HG02981 (cell line): ENCODE data around the gene SAMD5.
"Not testable (repeated sequence)": the region's sequence is repeated elsewhere in the genome, so short reads cannot be mapped to it uniquely, and the experiment has no call there.

Experiments used
- ATAC-seq: cut with Tn5 transposase; IDR thresholded peaks from one replicate; pipeline ENCODE4 v1.9.1; 2021; ENCODE audit warnings: mild to moderate bottlenecking, moderate library complexity; ENCODE audit not compliant: unreplicated experiment

The SAMD5 gene

DNA sequence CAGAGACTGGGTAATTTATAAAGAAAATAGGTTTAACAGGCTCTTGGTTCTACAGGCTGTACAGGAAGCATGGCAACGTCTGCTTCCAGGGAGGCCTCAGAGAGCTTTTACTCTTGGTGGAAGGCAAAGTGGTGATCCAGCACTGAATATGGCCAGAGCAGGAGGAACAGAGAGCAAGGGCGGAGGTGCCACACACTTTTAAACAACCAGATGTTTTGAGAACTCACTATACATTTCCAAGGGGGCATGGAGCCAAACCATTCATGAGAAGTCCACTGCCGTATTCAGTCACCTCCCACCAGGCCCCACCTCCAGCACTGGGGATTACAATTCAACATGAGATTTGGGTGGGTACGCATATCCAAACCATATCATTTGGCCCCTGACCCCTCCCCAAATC is 18.7 kb downstream of the SAMD5 start:
- ATAC-seq, result no peak

DNA sequence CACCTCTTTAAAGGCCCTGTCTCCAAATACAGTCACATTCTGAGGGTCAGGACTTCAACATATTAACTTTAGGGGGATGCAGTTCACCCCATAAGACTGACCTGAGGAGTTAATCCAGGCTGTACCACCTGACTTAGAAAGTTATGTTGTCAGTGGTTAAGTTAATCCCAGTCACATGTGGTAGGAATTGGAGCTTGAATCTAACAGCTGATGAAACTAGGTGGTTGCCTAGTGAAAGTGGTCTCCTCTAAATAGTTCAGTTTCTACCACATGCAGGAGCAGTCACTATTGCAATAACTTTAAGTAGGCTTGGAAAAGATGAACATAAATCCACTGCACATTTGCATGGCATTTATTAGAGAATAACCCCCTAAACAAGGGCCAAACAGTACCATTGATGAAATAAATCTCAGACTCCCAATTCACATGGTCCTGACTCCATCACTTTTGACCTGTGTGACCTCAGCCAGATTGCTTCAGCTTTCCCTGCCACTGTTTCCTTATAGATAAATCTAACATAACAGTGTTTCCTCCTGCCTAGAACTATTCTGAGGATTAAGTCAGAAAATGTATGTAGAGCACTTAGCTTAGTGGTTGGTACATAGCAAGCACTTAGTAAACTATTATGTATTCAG is 20.1 kb downstream of the SAMD5 start:
- ATAC-seq, result no peak

DNA sequence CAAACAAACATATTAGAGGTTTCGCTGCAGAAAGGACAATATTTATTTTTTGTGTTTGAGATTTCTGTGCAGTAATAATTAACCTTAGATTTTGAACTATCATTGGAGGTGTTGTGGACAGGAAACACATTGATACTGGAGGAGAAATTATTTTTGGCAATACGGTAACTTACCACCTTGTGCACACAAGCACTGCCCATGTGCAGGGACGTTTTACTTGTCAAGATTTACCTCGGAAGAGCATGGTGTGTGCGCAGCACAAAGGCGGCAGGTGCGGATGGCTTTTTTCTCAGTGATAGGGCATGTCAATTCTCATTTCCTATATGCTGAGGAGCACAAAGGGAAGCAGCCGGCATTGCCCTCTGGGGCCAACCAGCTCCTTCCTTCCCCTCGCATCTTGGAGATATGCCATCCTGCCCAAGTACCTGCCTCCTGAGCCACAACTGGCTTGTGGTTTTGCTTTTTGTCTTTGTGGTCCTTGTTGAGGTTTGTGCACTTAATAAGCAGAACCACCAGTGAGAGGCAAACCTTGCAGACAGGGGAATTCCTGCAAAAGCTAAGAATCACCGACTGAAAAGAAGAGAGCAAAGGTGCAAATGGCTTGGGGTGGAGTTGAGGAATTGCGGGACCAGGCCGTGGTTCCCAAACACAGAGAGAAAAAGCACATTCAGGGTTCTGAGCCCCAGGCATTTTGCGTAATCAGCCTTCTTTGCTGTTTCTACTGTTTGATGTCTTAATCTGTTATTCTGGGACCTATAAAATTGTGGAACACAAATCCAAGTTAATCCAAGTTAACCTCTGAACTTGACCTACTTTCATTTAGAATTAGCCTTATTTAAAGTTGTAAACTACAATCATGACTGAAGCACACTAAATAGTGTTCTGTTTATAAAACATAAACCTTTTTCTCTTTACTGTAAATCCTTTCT is 21.9 kb downstream of the SAMD5 start:
- no peak for ATAC-seq

DNA sequence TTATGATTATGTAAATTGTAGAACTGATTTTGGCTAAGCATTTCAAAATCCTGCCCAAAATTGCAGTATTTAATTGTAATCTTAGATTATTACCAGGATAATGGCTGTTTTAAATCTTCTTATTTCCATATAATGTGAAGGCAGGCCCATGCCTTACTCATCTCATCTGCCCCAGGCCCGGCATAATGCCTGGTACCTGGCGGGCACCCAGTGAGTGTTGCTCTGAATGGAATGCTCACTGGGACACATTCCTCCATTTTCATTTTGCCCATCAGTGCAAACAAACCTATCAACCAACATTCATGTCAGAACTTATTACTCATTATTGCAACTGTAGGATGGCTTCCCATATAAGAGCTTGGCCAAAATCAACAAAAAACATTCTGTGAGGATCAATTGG is 22.8 kb downstream of the SAMD5 start:
- no peak for ATAC-seq

DNA sequence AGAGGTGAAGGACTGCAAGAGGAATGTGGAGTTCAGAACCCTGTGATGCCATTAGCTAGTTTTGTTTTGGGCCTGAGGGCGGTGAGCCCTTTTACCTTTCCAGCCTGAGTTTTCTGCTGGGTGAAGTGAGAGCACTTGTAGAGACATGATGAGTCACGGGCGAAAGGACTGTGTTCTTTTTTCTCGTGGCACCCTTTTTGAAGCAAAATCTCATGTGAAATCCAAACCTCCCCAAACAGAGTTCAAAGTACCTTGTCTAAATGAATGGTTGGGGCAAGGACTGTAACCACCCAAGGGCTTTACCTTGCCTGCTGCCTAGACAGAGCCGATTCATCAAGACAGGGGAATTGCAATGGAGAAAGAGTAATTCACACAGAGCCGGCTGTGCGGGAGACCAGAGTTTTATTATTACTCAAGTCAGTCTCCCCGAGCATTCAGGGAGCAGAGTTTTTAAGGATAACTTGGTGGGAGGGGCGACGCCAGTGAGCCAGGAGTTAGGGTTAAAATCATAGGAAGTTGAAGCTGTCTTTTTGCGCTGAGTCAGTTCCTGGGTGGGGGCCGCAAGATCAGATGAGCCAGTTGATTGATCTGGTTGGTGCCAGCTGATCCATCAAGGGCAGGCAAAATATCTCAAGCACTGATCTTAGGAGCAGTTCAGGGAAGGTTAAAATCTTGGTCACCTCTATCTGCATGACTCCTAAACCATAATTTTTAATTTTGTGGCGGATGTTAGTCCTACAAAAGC is 25.8 kb downstream of the SAMD5 start:
- no peak for ATAC-seq

DNA sequence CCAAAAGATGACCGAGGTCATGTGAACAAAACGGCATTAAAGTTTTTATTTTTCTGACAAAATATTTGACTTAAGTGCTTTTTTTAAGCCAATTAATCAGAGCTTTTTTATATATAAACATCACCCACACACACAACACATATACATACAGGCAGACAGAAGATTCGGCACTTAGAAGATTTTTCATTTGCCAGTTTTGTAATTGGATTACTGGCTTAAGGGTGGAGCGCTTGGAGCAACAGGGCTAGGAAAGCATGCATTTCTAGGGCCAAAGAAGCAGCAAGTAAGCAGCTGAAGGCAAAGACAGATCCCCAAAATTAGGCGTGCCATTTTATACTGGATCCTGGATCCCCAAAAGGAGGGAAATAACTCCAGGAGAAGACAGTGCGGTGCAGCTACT is 30.3 kb downstream of the SAMD5 start:
- ATAC-seq, result no peak

DNA sequence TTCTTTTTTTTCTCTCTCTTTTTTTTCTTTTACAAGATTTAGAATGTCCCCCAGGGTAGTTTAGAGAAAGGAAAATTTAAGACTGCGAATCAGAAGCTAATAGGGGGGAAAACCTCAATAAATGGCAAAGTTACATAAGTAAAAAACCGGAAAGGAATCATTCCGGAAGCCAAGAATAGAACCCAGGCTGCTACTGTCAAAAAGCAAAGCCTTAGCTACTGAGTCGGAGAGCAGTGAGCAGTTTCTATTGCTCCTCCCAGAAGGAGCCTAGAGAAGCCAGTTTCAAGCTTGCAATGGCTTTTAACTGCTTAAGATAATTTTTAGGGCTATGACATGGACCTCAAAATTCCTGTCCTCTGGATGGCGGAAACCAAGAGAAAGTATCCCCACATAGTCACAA is 31.6 kb downstream of the SAMD5 start:
- ATAC-seq, result no peak

DNA sequence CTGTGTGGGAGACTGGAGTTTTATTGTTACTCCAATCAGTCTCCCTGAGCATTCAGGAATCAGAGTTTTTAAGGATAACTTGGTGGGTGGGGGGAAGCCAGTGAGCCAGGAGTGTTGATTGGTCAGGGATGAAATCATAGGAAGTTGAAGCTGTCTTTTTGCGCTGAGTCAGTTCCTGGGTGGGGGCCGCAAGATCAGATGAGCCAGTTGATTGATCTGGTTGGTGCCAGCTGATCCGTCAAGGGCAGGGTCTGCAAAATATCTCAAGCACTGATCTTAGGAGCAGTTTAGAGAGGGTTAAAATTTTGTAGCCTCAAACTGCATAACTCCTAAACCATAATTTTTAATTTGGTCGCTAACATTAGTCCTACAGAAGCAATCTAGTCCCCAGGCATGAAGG is 33.9 kb downstream of the SAMD5 start:
- ATAC-seq, result not testable (repeated sequence)

DNA sequence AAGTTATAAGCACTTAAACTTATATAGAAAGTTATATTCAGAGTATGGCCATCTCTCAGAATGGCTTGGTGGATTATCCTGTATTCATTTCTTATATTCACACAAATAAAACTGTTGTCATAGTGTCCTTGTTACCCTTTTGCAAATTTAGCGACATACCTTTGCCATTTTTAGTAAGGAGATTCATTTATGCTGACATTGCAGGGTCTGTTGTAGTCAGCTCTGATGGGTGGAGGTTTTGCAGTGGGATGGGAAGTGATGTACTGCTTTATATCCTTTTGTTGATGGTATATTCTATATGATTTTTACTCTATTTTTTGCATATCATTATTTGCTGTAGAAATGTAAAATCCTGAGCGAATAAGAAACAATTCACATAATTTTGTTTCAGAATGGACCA is 35.9 kb downstream of the SAMD5 start:
- no peak for ATAC-seq

DNA sequence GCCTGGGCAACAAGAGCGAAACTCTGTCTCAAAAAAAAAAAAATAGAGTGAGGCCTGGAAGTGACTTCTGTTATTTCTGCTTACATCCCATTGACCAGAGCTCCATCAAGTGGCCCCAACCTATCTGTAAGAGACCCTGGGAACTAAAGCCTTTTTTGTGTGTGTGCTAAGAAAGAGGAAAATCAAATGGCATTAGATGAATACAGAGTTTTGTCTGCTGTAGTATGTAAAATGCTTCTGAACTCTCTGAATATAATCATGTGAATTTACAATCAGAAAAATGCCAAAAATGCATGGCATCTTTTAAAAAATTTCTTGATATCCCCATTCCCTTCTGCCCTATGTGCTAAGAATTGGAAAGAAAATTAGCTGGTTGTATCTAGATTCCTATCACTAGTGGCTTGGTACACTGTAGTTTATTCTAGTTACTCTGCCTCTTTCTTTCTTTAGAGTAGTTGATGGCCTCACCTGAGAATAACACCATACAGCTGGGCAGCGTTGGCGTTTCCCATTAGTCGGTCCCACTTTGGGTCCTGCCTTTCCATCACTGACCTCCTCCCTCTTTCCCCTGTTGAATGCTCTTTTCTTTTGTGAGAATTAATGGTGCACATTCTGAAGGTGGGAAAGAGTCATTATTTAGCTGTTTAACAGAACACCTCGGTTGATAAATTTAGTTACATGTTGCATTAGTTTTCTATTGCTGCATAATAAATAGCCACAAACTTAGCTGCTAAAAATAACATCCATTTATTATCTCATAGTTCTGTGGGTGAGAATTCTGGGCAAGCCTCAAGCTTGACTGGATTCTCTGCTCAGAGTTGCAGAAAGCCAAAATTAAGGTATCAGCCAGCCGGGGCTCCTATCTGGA is 38.2 kb downstream of the SAMD5 start:
- ATAC-seq, result no peak

DNA sequence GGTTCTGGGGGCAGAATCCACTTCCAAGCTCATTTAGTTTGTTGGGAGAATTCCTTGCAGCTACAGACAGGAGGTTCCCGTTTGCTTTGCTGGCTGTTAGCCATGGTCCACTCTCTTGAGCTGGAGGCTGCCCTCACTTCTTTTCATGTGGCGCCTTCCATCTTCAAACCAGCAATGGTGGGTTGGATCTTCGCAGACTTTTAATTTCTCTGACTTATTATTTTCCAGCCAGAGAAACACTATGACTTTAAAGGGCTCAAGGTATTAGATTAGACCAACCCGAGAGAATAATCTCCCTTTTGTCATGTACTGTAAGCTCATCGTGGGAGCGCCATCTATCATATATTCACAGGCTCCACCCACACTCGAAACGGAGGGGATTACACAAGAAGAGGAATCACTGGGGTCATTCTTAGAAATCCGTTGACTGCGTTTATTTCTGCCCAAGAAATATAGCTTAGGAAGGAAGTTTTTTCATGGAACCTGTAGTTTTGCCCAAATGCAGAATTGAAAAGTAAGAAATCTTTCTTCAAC is 38.9 kb downstream of the SAMD5 start:
- no peak for ATAC-seq

DNA sequence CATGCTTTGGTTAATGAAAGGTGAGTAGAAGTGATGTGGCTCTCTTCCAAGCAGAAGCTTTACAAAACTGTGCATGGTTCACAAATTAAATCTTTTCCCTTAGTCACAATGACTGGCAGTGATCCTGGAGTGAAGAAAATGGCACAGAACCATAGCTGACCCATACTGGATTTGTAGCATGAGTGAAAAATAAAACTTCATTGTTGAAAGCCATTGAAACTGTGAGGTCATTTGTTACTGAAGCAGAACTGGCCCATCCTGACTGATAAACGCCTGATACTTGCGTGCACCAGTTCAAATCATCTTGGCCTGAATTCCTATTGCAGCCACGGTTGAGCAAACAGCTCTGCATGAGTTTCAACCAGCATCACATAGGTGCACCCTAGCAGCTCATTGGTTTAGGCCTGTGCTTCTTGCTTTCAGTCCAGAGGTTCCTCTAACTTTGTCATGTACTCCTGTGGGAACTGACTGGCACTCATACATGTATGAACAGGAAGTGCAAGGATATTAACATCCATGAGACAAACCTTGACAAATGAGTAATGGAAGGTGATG is 40.5 kb downstream of the SAMD5 start:
- ATAC-seq, result no peak

DNA sequence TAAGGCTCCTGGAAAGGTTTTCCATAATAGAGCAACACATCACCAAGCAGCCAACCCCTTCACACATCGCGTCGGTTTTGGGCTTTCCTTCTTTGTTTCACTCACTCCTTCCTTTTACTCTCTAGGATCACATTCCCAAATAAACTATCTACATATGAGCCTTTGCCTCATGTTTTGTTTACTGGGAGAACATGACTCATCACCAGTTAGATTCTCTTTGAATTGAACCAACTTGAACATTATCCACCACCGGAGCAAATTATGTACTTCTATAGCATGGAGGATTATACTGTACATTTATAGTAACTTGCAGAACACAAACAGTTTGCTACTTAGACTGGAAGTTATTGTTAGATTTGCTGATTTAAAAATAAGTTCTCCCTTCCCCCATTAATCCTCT is 41.0 kb downstream of the SAMD5 start:
- ATAC-seq, result no peak

DNA sequence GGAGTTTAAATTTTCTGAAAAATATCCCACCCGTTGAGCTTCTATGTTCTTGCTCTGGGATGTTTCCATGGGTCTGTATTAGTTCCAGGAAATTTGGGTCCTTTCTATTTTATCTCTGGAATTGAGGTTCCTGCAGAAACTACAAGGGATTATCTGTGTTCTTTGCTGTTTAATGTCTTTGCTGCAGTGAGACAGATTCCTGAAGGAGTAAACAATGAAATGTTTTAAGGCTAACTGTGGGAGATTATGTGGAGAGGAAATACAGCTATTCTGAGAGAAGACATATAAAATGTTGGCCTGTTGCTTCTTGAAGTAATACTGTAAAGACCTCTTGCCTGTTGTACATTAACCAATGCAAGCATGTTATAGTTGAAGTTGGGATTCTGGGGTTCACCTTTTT is 43.5 kb downstream of the SAMD5 start:
- ATAC-seq, result no peak

DNA sequence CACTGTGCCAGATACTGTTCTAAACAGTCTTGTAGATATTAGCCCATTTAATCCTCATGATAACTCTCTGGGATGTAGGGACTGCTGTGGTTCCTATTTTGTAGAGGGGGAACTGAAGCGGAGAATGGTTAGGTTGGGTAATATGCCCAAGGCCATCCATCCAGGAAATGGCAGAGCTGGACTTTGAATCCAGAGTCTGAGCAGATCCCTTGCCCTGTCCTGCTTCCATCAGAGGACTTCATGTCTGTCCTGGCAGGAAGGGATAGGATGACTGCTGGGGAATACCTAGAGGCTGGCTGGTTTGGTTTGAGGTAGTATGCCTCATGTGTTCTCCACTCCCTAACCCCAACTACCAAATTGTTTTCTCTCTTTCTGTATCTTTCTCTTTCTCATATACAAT is 44.6 kb downstream of the SAMD5 start:
- ATAC-seq, result no peak

DNA sequence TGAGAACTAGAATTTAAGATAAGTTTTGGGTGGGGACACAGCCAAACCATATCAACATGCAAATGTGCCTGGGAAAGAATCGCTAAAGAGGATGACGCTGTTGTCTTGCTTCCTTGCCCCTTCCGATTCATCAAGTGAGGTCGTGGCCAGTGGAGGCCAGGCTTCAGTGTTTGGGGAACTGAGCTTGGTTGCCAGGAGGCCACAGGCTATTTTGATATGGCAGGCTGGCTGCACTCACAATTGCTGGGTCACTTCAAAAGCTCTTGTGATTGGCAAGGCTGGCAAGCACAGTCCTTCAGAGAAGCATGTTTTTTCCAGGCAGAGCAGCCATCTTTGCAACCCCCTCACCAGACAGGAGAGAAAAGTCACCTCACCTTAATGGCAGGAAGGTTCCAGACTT is 45.8 kb downstream of the SAMD5 start:
- no peak for ATAC-seq

DNA sequence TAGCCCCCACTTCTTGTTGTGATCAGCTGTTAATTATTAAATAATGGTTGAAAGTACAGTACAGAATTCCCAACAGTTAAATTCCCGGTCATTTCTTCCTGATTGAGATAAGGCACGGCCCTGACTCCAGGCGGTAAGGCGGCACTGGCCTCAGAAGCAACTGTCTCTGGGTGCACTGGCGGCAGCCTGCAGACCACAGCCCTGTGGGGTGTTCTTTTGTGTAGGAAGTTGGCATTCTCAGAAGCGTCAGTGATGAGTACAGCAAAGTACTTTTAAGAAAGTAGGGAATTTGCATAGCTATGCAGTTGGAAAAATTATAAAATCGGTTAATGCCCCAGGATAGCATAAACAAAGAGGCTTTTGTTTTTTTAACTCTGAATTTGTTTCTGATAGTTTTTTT is 50.5 kb downstream of the SAMD5 start:
- ATAC-seq, result no peak

DNA sequence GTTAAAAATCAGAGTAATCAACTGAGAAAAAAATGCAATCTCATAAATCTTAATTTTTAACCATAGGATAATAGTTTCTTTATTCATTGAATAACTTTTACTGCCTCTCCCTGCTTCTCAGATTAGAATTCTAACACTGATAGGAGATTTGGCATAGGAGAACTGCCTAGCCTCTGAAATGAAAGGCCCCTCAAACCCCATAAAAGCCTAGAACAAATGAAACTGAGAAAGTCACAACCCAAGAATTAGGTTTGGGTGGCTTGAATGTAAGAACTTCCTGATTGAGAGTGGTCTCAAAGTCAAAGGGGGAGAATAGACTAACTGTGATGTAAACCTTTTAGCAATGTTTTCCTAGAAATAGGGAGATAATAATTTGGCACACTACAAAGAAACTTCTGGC is 52.2 kb downstream of the SAMD5 start:
- no peak for ATAC-seq

DNA sequence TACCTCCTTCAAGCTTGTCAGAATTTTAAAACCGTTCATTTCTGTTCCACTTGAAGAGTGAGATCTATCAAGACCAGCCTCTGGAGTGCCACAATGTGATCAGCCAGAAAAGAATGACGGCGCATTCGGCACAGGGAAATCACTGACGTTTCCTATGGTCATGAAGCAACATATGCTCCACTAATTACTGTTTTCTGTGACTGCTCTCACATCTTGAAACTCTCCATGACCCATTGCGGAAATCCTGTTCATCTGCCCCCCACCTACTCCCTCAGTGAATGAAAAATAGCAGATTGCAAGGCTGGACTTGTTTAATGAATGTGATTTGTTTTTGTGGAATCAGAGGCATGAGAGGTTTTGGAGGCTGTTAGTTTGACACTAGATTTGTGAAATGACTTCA is 53.2 kb downstream of the SAMD5 start:
- no peak for ATAC-seq

DNA sequence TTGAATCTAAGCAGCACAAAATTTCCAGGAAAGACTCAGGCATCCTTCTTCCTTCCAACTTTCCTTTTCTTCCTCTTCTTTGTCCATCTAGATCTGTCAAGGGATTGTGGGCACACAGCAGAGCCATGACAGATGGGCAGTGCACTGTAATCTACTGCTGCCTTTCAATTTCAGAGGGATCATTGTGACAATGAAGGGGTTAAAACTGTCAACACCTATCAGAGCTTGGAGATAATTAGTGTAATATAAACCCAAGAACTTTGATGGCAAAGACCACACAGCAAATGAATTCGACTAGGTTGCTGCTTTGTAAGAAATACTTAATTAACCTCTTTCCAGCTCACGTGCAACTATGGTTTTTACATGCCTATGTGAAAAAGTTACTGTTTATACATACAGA is 55.0 kb downstream of the SAMD5 start:
- ATAC-seq, result no peak
